ENCODE results near the gene NR3C2.

NR3C2 gene

DNA sequence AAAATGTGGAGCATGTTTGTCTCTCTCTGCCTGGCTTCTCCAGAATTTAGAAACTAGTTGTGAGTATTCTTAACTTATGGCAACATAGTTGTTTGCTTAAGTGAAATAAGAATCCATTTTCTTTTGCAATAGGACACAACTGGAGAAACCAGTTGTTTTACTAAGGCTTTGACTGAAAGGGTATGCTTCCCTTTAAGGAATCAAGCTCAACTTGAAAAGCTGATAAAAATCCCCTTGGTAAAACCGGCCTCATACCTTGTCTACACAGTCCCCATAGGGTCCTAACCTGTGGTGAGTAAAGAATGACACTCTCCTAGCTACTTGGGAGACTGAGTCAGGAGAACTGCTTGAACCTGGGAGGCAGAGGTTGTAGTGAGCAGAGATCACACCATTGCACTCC, 139.8 kb downstream of the NR3C2 start:
- H3K4me2 ChIP-seq (ENCODE audit: low read depth, low read length, poor library complexity, severe bottlenecking), result no peak overlapping the region
- no peak overlapping the region for H3K9ac ChIP-seq (ENCODE audit: low read length)
- no peak overlapping the region for H2AFZ ChIP-seq (ENCODE audit: low read depth, low read length, severe bottlenecking)
- H3F3A ChIP-seq (ENCODE audit: insufficient read depth), result no peaks in the 10 kb centered on the region
- TF ChIP-seq, protein P1, sequence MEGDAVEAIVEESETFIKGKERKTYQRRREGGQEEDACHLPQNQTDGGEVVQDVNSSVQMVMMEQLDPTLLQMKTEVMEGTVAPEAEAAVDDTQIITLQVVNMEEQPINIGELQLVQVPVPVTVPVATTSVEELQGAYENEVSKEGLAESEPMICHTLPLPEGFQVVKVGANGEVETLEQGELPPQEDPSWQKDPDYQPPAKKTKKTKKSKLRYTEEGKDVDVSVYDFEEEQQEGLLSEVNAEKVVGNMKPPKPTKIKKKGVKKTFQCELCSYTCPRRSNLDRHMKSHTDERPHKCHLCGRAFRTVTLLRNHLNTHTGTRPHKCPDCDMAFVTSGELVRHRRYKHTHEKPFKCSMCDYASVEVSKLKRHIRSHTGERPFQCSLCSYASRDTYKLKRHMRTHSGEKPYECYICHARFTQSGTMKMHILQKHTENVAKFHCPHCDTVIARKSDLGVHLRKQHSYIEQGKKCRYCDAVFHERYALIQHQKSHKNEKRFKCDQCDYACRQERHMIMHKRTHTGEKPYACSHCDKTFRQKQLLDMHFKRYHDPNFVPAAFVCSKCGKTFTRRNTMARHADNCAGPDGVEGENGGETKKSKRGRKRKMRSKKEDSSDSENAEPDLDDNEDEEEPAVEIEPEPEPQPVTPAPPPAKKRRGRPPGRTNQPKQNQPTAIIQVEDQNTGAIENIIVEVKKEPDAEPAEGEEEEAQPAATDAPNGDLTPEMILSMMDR (IDR thresholded peaks at IDR 0.05; ENCODE audit: insufficient read depth, low read length, poor library complexity, severe bottlenecking), result no peak
- TF ChIP-seq EZH2phosphoT487 (conservative IDR thresholded peaks at IDR 0.05; ENCODE audit: low read length), result no peak
- no peaks in the 10 kb centered on the region for H4K20me1 ChIP-seq (ENCODE audit: low read depth, low read length)
- H3K36me3 ChIP-seq (ENCODE audit: low read length), result no peaks in the 10 kb centered on the region
- H3K4me3 ChIP-seq (ENCODE audit: insufficient read depth, low read length, poor library complexity, severe bottlenecking), result no peak overlapping the region
- no peaks in the 10 kb centered on the region for H3K9me2 ChIP-seq (replicated peaks; ENCODE audit: insufficient read depth, low read length)
- no peaks in the 10 kb centered on the region for H3K79me2 ChIP-seq (ENCODE audit: insufficient read depth, low read length)
- peaks cover 13% of the 10 kb centered on the region; the same call in 1 of the 2 replicates for H3K9me3 ChIP-seq (ENCODE audit: insufficient read depth, low read length)
- H3K27me3 ChIP-seq (ENCODE audit: low read length), result no peaks in the 10 kb centered on the region
- H3K27ac ChIP-seq (ENCODE audit: low read depth, low read length), result no peak overlapping the region

DNA sequence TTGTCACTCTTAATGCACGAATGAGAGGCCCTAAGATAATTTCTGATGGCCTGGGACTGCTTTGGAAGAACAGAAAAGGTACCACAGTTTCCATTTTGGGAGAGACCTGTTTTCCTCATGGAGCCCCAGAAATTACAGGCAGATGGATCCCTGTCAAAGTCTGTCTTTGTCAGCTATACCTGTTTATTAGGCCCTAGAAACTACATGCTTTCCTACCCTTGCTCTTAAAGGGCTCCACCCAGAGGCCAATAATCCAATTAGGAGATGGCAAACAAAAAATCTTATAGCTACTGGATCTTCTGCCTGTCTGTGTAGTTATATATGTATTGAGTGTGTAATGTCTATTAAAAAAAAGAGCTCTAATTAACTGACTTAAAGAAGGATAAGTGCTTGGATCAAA, 141.3 kb downstream of the NR3C2 start:
- TF ChIP-seq, protein P1 (IDR thresholded peaks at IDR 0.05; ENCODE audit: insufficient read depth, low read length, poor library complexity, severe bottlenecking), result no peak
- no peak for TF ChIP-seq EZH2phosphoT487 (conservative IDR thresholded peaks at IDR 0.05; ENCODE audit: low read length)
- no peaks in the 10 kb centered on the region for H3K9me2 ChIP-seq (replicated peaks; ENCODE audit: insufficient read depth, low read length)
- no peaks in the 10 kb centered on the region for H4K20me1 ChIP-seq (ENCODE audit: low read depth, low read length)
- no peaks in the 10 kb centered on the region for H3K27me3 ChIP-seq (ENCODE audit: low read length)
- H3K36me3 ChIP-seq (ENCODE audit: low read length), result no peaks in the 10 kb centered on the region
- H3K27ac ChIP-seq (ENCODE audit: low read depth, low read length), result no peak overlapping the region
- no peak overlapping the region for H3K4me2 ChIP-seq (ENCODE audit: low read depth, low read length, poor library complexity, severe bottlenecking)
- H3K9ac ChIP-seq (ENCODE audit: low read length), result no peak overlapping the region
- H2AFZ ChIP-seq (ENCODE audit: low read depth, low read length, severe bottlenecking), result no peak overlapping the region
- no peaks in the 10 kb centered on the region for H3K79me2 ChIP-seq (ENCODE audit: insufficient read depth, low read length)
- no peak overlapping the region for H3K4me3 ChIP-seq (ENCODE audit: insufficient read depth, low read length, poor library complexity, severe bottlenecking)
- no peaks in the 10 kb centered on the region for H3F3A ChIP-seq (ENCODE audit: insufficient read depth)
- peaks cover 13% of the 10 kb centered on the region; the same call in 1 of the 2 replicates for H3K9me3 ChIP-seq (ENCODE audit: insufficient read depth, low read length)

DNA sequence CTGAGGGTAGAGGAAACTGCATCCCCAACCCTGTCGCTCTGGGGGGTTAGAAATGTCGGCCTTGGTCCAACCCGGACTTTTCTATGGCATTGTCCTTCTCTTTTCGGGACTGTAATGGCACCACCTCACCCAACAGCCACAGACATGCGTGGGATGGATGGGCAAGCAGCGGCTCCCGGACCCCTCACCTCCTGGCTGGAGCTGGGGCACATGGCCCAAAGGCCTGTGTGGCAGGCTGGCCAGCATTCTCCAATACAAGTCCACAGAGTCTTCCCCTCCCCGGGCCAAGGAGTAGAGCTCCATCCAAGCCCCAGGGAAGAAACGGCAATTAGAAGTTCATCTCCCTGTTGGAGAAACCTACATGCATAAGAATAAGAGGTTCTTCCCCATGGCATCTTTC, 142.9 kb downstream of the NR3C2 start:
- no peaks in the 10 kb centered on the region for H4K20me1 ChIP-seq (ENCODE audit: low read depth, low read length)
- no peaks in the 10 kb centered on the region for H3K27me3 ChIP-seq (ENCODE audit: low read length)
- TF ChIP-seq, protein P1 (IDR thresholded peaks at IDR 0.05; ENCODE audit: insufficient read depth, low read length, poor library complexity, severe bottlenecking), result no peak
- TF ChIP-seq EZH2phosphoT487 (conservative IDR thresholded peaks at IDR 0.05; ENCODE audit: low read length), result no peak
- no peak overlapping the region for H3K4me2 ChIP-seq (ENCODE audit: low read depth, low read length, poor library complexity, severe bottlenecking)
- H3K4me3 ChIP-seq (ENCODE audit: insufficient read depth, low read length, poor library complexity, severe bottlenecking), result no peak overlapping the region
- peaks cover 13% of the 10 kb centered on the region; the same call in 1 of the 2 replicates for H3K9me3 ChIP-seq (ENCODE audit: insufficient read depth, low read length)
- H3K79me2 ChIP-seq (ENCODE audit: insufficient read depth, low read length), result no peaks in the 10 kb centered on the region
- H3K27ac ChIP-seq (ENCODE audit: low read depth, low read length), result no peak overlapping the region
- H3F3A ChIP-seq (ENCODE audit: insufficient read depth), result no peaks in the 10 kb centered on the region
- H2AFZ ChIP-seq (ENCODE audit: low read depth, low read length, severe bottlenecking), result no peak overlapping the region
- H3K9me2 ChIP-seq (replicated peaks; ENCODE audit: insufficient read depth, low read length), result no peaks in the 10 kb centered on the region
- H3K9ac ChIP-seq (ENCODE audit: low read length), result no peak overlapping the region
- H3K36me3 ChIP-seq (ENCODE audit: low read length), result no peaks in the 10 kb centered on the region
